Prostate gland (tissue), 2 donors: Measurements from ENCODE around the gene SLC35A3. TPM values are rescaled to one million over a fixed set of nuclear protein-coding genes. Genes with fewer than 3 reads are reported as not detected.
A peak's percentile ranks its signal among the peaks of the same experiment; 100 is the strongest.
"Not testable (repeated sequence)": the region's sequence is repeated elsewhere in the genome, so short reads cannot be mapped to it uniquely, and the experiment has no call there.

Experiments used
- DNase-seq: peaks from one replicate; pipeline ENCODE4 v3.0.0-alpha.2; 2019; ENCODE audit warnings: low spot score
- H3K27ac ChIP-seq, 2 donors: fragments of 200-600 bp; sonication (generic); 2 replicates each; pipeline ENCODE4 v1.5.1; 2017 to 2019
- H3K27me3 ChIP-seq: fragments of 200-600 bp; sonication (generic); replicated peaks from 2 replicates; pipeline ENCODE4 v1.5.1; 2019; ENCODE audit not compliant: insufficient read depth
- H3K36me3 ChIP-seq, 2 donors: fragments of 200-600 bp; sonication (generic); 1 replicate in 1 of 2; 2 replicates in 1 of 2; pipeline versions ENCODE4 v1.5.1 to v1.8.1; 2017 to 2019
- H3K4me1 ChIP-seq: fragments of 200-600 bp; sonication (generic); replicated peaks from 2 replicates; pipeline ENCODE4 v1.5.1; 2019
- H3K4me3 ChIP-seq, 2 donors: fragments of 200-600 bp; sonication (generic); 2 replicates each; pipeline ENCODE4 v1.5.1; 2017 to 2019
- H3K9me3 ChIP-seq: fragments of 200-600 bp; sonication (generic); 2 replicates; pipeline ENCODE4 v1.5.1; 2017
- CTCF ChIP-seq, 4 experiments: fragments of 200-600 bp in 2 of 4; fragments of 450-650 bp in 2 of 4; sonication (generic) in 2 of 4; IDR thresholded peaks; 1 replicate in 3 of 4; 2 replicates in 1 of 4; pipeline ENCODE4 v1.5.1; 2016 to 2019; ENCODE audit warnings: antibody characterized with exemption in 4 of 4, mild to moderate bottlenecking in 2 of 4, moderate library complexity in 2 of 4
- POLR2A ChIP-seq: fragments of 450-650 bp; IDR thresholded peaks from one replicate; pipeline ENCODE4 v1.6.1; 2016; ENCODE audit warnings: antibody characterized with exemption, mild to moderate bottlenecking
- POLR2AphosphoS5 ChIP-seq: sonication (generic); formaldehyde crosslinking; IDR thresholded peaks from one replicate; pipeline ENCODE4 v1.6.1; 2017; ENCODE audit warnings: antibody characterized with exemption
- WGBS: methylation state at CpG from one replicate; pipeline ENCODE4 v1.1.5; 2018; 5-methylcytosine and 5-hydroxymethylcytosine counted together
- intact Hi-C: fragments of 100-400 bp; cut with DNase I; formaldehyde crosslinking; loops from one replicate; pipeline ENCODE4 v1.14.2; 2022
- total RNA-seq, 2 donors: library from RNA; depleted of rRNA; stranded (reverse); fragments of >200 nt; gene quantifications; one replicate each; pipeline ENCODE4 v1.1.0, GENCODE V29; 2016

The SLC35A3 gene
- total RNA-seq, 2 donors from 2014 or later, result 32.0 to 79.5 TPM

- no peak for TF ChIP-seq POLR2A
- no peak for TF ChIP-seq CTCF (IDR thresholded peaks at IDR 0.05)
- TF ChIP-seq POLR2AphosphoS5, result no peak
- H3K27ac ChIP-seq, result peak overlapping the region in 1 of 2 donors; percentile 2
- intact Hi-C loops, result no loop called here
- H3K4me3 ChIP-seq, result no peak overlapping the region
- H3K4me1 ChIP-seq, result no peaks in the 10 kb centered on the region
- H3K36me3 ChIP-seq, result no peaks in the 10 kb centered on the region
- no peak for DNase-seq
- no peaks in the 10 kb centered on the region for H3K27me3 ChIP-seq
- 47% methylated on average over 3 of the region's 3 CpGs for WGBS
- H3K9me3 ChIP-seq, result no peaks in the 10 kb centered on the region
These were observed 5.7 kb downstream of the SLC35A3 start for GRCh38 chr1:99975529-99975928.

- DNase-seq, H3K27me3 ChIP-seq, H3K36me3 ChIP-seq, H3K9me3 ChIP-seq, H3K4me1 ChIP-seq, intact Hi-C loops, H3K4me3 ChIP-seq, H3K27ac ChIP-seq: not testable (repeated sequence)
- WGBS, result 77% methylated on average over 12 of the region's 12 CpGs
These were observed 7.5 kb downstream of the SLC35A3 start for GRCh38 chr1:99977326-99977725.

- no peak overlapping the region for H3K27ac ChIP-seq
- no peak for DNase-seq
- no peak overlapping the region for H3K4me3 ChIP-seq
- H3K9me3 ChIP-seq, result no peaks in the 10 kb centered on the region
- 97% methylated on average over 2 of the region's 2 CpGs for whole genome bisulfite sequencing
- no peak for TF ChIP-seq POLR2A
- no peak for TF ChIP-seq POLR2AphosphoS5
- TF ChIP-seq CTCF (IDR thresholded peaks at IDR 0.05), result no peak
- no peaks in the 10 kb centered on the region for H3K4me1 ChIP-seq
- H3K27me3 ChIP-seq, result no peaks in the 10 kb centered on the region
- intact Hi-C loops, result no loop called here
- no peaks in the 10 kb centered on the region for H3K36me3 ChIP-seq
These were observed 8.4 kb downstream of the SLC35A3 start for GRCh38 chr1:99978218-99978617.

GRCh38 chr1:99979091-99979490, 9.3 kb downstream of the SLC35A3 start:
- Histone ChIP-seq H3K4me1 (no peaks in the 10 kb centered on the region), H3K36me3 (no peaks in the 10 kb centered on the region), H3K4me3 (no peak overlapping the region), H3K27me3 (no peaks in the 10 kb centered on the region), H3K27ac (no peak overlapping the region), H3K9me3 (no peaks in the 10 kb centered on the region)
- intact Hi-C loops, result no loop called here
- no peak for DNase-seq
- TF ChIP-seq POLR2AphosphoS5, result no peak
- no peak for TF ChIP-seq POLR2A
- no peak for TF ChIP-seq CTCF (IDR thresholded peaks at IDR 0.05)

GRCh38 chr1:99980928-99981327, 11.1 kb downstream of the SLC35A3 start:
- no peaks in the 10 kb centered on the region for H3K27me3 ChIP-seq
- DNase-seq, result no peak
- TF ChIP-seq CTCF (IDR thresholded peaks at IDR 0.05), result no peak
- TF ChIP-seq POLR2AphosphoS5, result no peak
- TF ChIP-seq POLR2A, result no peak
- intact Hi-C loops, result no loop called here
- peak overlapping the region in 1 of 2 donors; percentile 8 for H3K27ac ChIP-seq
- no peaks in the 10 kb centered on the region for H3K36me3 ChIP-seq
- H3K9me3 ChIP-seq, result no peaks in the 10 kb centered on the region
- H3K4me1 ChIP-seq, result no peaks in the 10 kb centered on the region
- H3K4me3 ChIP-seq, result no peak overlapping the region
